ENCODE data around the gene RASD1. TPM values are rescaled to one million over a fixed set of nuclear protein-coding genes. Genes with fewer than 3 reads are reported as not detected.

The RASD1 gene
- total RNA-seq, 1 donor from 2014 or later = 4.4 TPM

GRCh38 chr17:17528696-17529652 is 32.8 kb upstream of the RASD1 start:
- intact Hi-C loops (cut with DNase I) = no loop called here
- DNase-seq (ENCODE audit: low spot score) = no peak

GRCh38 chr17:17527956-17528500 is 31.8 kb upstream of the RASD1 start:
- intact Hi-C loops (cut with DNase I) = loop anchor here (2.0 kb wide), 1 partner anchor 39 kb away; no protein-coding TSS in a partner anchor
- no peak for DNase-seq (ENCODE audit: low spot score)

GRCh38 chr17:17527534-17527933 is 31.3 kb upstream of the RASD1 start:
- DNase-seq (ENCODE audit: low spot score) = no peak

GRCh38 chr17:17526369-17526768 is 30.2 kb upstream of the RASD1 start:
- intact Hi-C loops (cut with DNase I) = loop anchor here (2.0 kb wide), 1 partner anchor 40 kb away; no protein-coding TSS in a partner anchor

More at GRCh38 chr17:17527534-17527933, 31.3 kb upstream of the RASD1 start:
- intact Hi-C loops (cut with DNase I) = loop anchor here (2.0 kb wide), 1 partner anchor 39 kb away; no protein-coding TSS in a partner anchor

GRCh38 chr17:17525956-17526355 is 29.8 kb upstream of the RASD1 start:
- intact Hi-C loops (cut with DNase I) = loop anchor here (2.0 kb wide), 1 partner anchor 41 kb away; no protein-coding TSS in a partner anchor
- no peak for DNase-seq (ENCODE audit: low spot score)

More at GRCh38 chr17:17526369-17526768, 30.2 kb upstream of the RASD1 start:
- DNase-seq (ENCODE audit: low spot score) = no peak

- no peak for DNase-seq (ENCODE audit: low spot score)
- intact Hi-C loops (cut with DNase I) = no loop called here
Observed at GRCh38 chr17:17525311-17525710, 29.1 kb upstream of the RASD1 start.

- DNase-seq (ENCODE audit: low spot score) = no peak
- intact Hi-C loops (cut with DNase I) = no loop called here
Observed at GRCh38 chr17:17523731-17524490, 27.7 kb upstream of the RASD1 start.

- intact Hi-C loops (cut with DNase I) = no loop called here
- DNase-seq (ENCODE audit: low spot score) = no peak
Observed at GRCh38 chr17:17523001-17523730, 27.0 kb upstream of the RASD1 start.

- intact Hi-C loops (cut with DNase I) = no loop called here
- no peak for DNase-seq (ENCODE audit: low spot score)
Observed at GRCh38 chr17:17520599-17521232, 24.5 kb upstream of the RASD1 start.

GRCh38 chr17:17519886-17520285 is 23.7 kb upstream of the RASD1 start:
- intact Hi-C loops (cut with DNase I) = no loop called here
- DNase-seq (ENCODE audit: low spot score) = no peak

GRCh38 chr17:17518951-17519350 is 22.8 kb upstream of the RASD1 start:
- intact Hi-C loops (cut with DNase I) = no loop called here
- DNase-seq (ENCODE audit: low spot score) = no peak

- no peak for DNase-seq (ENCODE audit: low spot score)
- intact Hi-C loops (cut with DNase I) = no loop called here
Observed at GRCh38 chr17:17518014-17518413, 21.8 kb upstream of the RASD1 start.

- intact Hi-C loops (cut with DNase I) = no loop called here
- no peak for DNase-seq (ENCODE audit: low spot score)
Observed at GRCh38 chr17:17516941-17517720, 20.9 kb upstream of the RASD1 start.

- intact Hi-C loops (cut with DNase I) = no loop called here
- DNase-seq (ENCODE audit: low spot score) = no peak
Observed at GRCh38 chr17:17515934-17516930, 20.0 kb upstream of the RASD1 start.

- DNase-seq (ENCODE audit: low spot score) = no peak
- intact Hi-C loops (cut with DNase I) = no loop called here
Observed at GRCh38 chr17:17514993-17515933, 19.1 kb upstream of the RASD1 start.

All from cardiac septum (tissue), 1 donor.